ENCODE results near the gene SND1. TPM values are rescaled to one million over a fixed set of nuclear protein-coding genes. Genes with fewer than 3 reads are reported as not detected.

SND1 gene
- total and polyA plus RNA-seq, 10 of the 15 experiments (the other 5 are each of a cell fraction or from before 2014, with no cell fraction given) = 52.4 to 270 (median 146) TPM

DNA sequence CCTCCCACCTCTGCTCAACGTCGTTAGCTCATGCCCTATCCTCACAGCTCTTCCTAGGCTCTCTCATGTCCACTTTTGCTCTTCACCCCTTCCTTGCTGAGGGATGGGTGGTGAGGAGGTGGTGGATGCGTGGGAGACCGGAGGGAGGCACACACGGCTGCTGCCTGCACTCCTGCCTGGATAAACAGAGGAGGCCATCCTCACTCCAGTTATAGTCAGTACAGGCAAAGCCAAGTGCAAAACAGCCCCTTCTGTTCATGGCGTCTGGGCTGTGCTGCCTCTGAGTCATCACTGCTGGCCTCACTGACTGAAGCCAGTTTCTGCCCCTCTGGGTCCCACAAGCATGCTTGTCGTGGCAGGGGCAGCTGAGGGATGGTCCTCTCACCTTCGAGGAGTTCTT, 411.1 kb downstream of the SND1 start (continued):
- TF ChIP-seq, protein P1, sequence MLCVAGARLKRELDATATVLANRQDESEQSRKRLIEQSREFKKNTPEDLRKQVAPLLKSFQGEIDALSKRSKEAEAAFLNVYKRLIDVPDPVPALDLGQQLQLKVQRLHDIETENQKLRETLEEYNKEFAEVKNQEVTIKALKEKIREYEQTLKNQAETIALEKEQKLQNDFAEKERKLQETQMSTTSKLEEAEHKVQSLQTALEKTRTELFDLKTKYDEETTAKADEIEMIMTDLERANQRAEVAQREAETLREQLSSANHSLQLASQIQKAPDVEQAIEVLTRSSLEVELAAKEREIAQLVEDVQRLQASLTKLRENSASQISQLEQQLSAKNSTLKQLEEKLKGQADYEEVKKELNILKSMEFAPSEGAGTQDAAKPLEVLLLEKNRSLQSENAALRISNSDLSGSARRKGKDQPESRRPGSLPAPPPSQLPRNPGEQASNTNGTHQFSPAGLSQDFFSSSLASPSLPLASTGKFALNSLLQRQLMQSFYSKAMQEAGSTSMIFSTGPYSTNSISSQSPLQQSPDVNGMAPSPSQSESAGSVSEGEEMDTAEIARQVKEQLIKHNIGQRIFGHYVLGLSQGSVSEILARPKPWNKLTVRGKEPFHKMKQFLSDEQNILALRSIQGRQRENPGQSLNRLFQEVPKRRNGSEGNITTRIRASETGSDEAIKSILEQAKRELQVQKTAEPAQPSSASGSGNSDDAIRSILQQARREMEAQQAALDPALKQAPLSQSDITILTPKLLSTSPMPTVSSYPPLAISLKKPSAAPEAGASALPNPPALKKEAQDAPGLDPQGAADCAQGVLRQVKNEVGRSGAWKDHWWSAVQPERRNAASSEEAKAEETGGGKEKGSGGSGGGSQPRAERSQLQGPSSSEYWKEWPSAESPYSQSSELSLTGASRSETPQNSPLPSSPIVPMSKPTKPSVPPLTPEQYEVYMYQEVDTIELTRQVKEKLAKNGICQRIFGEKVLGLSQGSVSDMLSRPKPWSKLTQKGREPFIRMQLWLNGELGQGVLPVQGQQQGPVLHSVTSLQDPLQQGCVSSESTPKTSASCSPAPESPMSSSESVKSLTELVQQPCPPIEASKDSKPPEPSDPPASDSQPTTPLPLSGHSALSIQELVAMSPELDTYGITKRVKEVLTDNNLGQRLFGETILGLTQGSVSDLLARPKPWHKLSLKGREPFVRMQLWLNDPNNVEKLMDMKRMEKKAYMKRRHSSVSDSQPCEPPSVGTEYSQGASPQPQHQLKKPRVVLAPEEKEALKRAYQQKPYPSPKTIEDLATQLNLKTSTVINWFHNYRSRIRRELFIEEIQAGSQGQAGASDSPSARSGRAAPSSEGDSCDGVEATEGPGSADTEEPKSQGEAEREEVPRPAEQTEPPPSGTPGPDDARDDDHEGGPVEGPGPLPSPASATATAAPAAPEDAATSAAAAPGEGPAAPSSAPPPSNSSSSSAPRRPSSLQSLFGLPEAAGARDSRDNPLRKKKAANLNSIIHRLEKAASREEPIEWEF (IDR thresholded peaks at IDR 0.05; ENCODE audit: insufficient replicate concordance, low read depth, low read length) = no peak
- TF ChIP-seq SMAD1 (IDR thresholded peaks at IDR 0.05; ENCODE audit: low read depth, partially characterized antibody) (no peak), JUNB (IDR thresholded peaks at IDR 0.05) (no peak), MTA2 (IDR thresholded peaks at IDR 0.05; ENCODE audit: low read depth) (no peak), ATF7 (IDR thresholded peaks at IDR 0.05; ENCODE audit: low read depth) (no peak), MTA3 (IDR thresholded peaks at IDR 0.05; ENCODE audit: borderline replicate concordance, low read length) (no peak), SMARCA5 (IDR thresholded peaks at IDR 0.05) (no peak), NBN (IDR thresholded peaks at IDR 0.05) (no peak), TCF3 (IDR thresholded peaks at IDR 0.05; ENCODE audit: borderline replicate concordance, insufficient read depth, low read depth, low read length) (no peak)
- TF ChIP-seq, protein P2, sequence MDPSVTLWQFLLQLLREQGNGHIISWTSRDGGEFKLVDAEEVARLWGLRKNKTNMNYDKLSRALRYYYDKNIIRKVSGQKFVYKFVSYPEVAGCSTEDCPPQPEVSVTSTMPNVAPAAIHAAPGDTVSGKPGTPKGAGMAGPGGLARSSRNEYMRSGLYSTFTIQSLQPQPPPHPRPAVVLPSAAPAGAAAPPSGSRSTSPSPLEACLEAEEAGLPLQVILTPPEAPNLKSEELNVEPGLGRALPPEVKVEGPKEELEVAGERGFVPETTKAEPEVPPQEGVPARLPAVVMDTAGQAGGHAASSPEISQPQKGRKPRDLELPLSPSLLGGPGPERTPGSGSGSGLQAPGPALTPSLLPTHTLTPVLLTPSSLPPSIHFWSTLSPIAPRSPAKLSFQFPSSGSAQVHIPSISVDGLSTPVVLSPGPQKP (IDR thresholded peaks at IDR 0.05; ENCODE audit: low read depth, low read length) = no peak
- TF ChIP-seq, protein P3, sequence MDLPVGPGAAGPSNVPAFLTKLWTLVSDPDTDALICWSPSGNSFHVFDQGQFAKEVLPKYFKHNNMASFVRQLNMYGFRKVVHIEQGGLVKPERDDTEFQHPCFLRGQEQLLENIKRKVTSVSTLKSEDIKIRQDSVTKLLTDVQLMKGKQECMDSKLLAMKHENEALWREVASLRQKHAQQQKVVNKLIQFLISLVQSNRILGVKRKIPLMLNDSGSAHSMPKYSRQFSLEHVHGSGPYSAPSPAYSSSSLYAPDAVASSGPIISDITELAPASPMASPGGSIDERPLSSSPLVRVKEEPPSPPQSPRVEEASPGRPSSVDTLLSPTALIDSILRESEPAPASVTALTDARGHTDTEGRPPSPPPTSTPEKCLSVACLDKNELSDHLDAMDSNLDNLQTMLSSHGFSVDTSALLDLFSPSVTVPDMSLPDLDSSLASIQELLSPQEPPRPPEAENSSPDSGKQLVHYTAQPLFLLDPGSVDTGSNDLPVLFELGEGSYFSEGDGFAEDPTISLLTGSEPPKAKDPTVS (IDR thresholded peaks at IDR 0.05; ENCODE audit: low read depth, low read length) = no peak
- TF ChIP-seq, protein P4, sequence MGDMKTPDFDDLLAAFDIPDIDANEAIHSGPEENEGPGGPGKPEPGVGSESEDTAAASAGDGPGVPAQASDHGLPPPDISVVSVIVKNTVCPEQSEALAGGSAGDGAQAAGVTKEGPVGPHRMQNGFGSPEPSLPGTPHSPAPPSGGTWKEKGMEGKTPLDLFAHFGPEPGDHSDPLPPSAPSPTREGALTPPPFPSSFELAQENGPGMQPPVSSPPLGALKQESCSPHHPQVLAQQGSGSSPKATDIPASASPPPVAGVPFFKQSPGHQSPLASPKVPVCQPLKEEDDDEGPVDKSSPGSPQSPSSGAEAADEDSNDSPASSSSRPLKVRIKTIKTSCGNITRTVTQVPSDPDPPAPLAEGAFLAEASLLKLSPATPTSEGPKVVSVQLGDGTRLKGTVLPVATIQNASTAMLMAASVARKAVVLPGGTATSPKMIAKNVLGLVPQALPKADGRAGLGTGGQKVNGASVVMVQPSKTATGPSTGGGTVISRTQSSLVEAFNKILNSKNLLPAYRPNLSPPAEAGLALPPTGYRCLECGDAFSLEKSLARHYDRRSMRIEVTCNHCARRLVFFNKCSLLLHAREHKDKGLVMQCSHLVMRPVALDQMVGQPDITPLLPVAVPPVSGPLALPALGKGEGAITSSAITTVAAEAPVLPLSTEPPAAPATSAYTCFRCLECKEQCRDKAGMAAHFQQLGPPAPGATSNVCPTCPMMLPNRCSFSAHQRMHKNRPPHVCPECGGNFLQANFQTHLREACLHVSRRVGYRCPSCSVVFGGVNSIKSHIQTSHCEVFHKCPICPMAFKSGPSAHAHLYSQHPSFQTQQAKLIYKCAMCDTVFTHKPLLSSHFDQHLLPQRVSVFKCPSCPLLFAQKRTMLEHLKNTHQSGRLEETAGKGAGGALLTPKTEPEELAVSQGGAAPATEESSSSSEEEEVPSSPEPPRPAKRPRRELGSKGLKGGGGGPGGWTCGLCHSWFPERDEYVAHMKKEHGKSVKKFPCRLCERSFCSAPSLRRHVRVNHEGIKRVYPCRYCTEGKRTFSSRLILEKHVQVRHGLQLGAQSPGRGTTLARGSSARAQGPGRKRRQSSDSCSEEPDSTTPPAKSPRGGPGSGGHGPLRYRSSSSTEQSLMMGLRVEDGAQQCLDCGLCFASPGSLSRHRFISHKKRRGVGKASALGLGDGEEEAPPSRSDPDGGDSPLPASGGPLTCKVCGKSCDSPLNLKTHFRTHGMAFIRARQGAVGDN (IDR thresholded peaks at IDR 0.05) = no peak

Measured in GM12878 (cell line).